NCI-H345 treated with DMSO at 0.1 percent for 48 hours (cell line): Measurements from ENCODE around the gene GLT1D1.

Experiments
- DNase-seq: peaks from one replicate; lab custom pipeline; 2025; ENCODE audit not compliant: unreplicated experiment; lab: John Stamatoyannopoulos, UW

The GLT1D1 gene

DNA sequence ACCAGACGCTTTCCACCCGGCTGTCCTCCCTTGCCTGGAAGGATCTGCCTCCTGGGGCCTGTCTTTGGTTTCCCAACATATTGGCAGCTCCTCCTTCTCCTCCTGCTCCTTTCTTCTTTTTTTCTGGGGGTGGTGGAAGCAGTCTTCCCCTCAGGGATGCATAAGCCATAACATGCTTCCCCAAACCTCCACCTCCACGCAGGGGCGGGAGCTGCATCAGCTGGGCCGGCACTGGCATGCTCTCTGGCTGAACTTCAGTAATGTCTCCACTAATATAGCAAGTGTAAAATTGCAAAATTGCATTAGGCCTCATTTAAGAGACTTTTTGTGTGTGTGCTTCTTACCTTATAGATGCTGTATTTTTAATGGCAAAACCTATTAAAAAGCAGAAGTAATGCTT is 58.6 kb downstream of the GLT1D1 start:
- DNase-seq = no peak

DNA sequence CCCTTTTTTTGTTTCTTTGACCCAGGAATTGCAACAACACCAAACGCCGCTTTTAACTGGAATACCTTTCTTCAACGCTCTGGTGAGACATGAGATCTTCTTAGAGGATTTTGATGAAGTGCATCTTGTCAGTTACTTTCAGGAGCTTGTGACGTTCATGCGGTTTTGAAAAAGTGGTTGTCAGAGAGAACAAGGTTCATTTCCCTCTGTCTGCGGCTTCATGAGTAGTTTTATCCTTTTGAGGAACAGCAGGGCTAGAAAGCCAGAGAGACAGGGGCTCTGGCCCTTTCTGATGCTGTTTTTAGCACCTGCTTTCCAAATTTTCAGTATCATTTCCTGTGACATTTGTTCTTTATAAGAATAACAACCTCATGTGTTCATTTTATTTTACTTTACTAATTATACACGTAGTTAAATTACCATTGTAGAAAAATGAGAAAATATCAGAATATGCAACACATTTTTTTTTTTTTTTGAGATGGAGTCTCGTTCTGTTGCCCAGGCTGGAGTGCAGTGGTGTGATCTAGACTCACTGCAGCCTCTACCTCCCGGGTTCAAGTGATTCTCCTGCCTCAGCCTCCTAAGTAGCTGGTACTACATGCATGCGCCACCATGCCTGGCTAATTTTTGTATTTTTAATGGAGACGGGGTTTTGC is 61.8 kb downstream of the GLT1D1 start:
- DNase-seq = no peak

DNA sequence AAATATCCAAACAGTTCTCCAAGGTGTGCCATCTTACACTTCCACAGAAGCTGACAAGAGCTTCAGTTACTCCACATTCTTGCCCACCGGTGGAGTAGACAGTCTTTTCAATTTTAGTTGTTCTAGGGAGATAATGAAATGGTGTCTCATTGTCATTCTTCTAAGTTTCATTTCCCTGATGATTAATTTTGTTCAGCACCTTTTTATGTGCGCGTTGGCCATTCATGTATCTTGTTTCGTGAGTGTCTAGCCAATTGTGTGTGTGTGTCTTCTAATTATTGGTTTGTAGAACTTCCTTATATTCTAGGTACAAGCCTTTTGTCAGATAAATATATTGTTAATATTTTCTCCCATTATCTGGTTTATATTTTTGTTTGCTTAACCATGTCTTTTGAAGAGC is 63.1 kb downstream of the GLT1D1 start:
- no peak for DNase-seq

DNA sequence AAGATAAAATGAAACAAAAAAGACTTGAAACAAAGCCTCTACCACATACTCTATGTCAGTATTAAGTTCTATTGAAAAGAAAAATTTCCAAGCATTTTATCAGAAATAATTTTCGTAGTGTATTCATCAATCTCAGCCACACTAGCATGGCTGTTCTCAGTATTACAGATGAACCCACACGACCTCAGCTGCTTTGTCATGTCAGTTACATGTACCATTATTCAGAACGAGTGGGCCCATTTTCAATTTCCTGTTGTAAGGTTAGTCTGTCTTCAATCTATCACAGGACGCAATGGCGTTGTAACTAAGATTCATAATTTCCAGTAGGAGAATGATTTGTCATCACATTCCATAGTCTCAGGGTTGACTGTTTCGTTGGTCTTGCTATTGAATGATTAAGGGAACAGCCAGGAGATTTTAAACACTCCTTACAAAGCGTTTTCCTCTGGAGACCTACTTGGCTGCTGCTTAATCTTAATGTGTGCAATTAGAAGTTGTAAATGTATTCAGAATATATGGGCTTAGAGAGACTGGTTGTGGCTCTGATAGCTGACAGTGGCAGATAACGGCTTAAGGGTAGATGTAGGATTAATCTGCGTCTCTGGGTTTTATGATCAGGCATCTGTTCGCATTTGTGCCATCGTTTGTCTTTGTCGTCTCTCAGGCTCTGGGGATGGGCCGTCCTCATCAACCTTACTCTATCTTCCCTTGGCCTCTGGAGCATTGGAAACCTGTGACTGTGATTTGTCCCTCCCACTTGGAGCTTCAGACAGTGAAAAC is 65.4 kb downstream of the GLT1D1 start:
- no peak for DNase-seq

DNA sequence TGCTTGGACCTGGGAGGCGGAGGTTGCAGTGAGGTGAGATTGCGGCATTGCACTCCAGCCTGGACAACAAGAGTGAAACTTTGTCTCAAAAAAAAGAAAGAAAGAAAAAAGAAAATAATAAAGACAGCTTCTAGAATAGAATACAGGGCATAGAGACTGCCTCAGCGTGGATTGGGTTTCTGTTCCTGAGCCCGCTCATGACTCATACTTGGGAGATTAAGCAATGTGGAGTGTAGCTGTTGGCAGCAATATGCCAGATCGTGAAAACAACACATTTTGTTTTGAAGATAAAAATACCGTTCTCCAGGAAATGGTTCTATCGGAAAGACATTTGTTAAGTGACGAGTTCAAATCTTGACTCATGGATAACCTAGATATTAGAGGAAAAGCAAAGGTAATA is 67.2 kb downstream of the GLT1D1 start:
- no peak for DNase-seq

DNA sequence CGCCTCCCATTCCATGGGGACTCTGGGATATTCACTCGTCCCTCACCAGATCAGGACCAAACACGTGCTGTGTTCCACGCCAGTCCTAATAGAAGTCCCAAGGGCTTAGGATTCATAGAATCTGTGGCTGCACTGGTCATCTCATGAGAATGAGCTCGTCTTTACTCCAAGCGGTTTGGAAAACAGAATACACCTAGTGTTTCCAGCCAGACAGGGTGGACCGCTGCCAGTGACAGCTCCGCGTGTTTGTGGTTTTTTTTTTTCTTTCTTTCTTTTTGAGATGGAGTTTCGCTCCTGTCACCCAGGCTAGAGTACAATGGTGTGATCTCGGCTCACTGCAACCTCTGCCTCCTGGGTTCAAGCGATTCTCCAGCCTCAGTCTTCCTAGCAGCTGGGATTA is 75.1 kb downstream of the GLT1D1 start:
- DNase-seq = no peak

DNA sequence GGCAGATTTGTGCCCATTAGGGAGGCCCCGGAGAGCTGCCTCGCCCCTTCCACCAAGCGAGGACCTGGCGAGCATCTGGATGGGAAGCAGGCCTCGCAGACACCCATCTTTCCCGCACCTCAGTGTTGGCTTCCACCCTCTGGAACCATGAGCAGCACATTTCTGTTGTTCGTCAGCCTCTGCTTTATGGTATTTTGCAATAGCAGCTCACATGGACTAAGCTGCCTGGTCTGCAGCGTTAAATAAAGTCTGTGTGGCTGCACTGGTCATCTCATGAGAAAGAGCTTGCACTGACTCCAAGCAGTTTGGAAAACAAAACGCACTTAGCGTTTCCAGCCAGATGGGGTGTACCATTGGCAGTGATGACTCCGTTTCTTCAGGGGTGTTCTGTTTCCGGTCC is 75.8 kb downstream of the GLT1D1 start:
- DNase-seq = no peak

DNA sequence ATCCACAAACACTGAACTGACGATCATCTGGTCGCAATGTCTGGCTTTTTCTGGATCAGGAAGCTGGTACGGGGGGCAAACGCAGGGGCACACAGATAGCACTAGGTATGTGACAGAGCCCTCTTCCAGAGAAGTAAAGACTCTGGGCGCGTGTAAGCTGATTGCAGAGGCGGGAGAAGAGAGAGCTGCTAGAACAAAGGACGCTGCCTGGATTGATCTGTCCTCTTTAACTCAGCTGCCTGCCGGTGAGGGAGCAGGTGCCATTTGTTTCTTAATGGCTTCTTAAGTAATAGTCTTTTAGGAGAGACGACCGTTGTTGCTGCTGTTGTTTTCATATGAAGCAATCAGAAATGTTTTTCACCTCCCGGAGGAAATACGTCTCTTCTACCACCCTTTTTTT is 77.3 kb downstream of the GLT1D1 start:
- peak; percentile 82 for DNase-seq

DNA sequence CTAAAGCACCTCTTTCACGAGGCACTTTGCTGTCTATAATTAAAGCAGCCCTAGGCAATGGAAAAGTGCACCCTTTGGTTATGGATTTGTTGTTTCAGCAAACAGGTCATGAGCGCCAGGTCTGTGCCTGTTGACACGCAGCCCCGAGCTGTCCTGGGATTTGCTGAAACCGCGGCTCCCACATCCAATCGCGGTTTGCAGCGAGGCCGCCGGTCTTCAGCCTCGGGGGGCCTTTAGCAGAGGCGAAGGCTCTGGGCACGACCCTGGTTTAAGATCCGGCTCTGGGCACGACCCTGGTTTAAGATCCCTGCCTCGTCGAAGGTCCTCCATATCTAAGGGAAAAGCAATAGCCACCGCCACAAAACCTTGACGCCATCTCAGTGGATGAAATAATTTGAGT is 79.2 kb downstream of the GLT1D1 start:
- no peak for DNase-seq

DNA sequence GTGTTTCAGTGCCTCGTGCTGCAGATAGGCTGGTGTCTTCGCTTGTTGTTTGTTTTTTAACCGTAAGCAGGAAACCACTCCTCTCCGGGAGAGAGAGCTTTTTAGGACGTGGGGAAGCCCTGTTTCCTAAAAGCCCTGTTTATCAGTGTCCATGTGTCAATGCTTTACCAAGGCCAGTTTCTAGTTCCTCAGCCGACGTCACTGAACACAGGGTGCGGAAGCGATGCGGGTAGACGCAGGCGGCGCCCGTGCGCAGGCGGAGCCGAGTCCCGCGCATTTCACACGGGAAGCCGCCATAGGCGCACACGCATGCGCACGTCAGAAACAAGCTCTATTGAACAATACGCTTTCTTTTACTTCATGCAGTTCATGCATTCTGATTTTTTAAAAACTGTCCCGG is 79.8 kb downstream of the GLT1D1 start:
- DNase-seq = no peak

DNA sequence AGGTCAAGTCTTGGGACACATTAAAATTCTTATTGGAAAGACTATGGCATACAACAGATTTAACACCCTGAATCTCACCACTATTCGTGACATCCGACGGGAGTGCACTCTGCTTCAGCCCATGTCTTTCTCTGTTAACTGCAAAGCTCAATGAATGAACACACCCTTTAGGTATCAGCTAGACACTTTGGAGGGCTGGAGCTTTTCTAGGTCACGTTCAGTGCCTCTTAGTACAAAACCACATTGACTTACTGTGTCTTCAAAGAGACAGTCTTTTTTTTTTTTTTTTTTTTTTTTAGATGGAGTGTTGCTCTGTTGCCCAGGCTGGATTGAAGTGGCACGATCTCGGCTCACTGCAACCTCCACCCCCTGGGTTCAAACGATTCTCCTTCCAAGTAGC is 80.6 kb downstream of the GLT1D1 start:
- DNase-seq = no peak

DNA sequence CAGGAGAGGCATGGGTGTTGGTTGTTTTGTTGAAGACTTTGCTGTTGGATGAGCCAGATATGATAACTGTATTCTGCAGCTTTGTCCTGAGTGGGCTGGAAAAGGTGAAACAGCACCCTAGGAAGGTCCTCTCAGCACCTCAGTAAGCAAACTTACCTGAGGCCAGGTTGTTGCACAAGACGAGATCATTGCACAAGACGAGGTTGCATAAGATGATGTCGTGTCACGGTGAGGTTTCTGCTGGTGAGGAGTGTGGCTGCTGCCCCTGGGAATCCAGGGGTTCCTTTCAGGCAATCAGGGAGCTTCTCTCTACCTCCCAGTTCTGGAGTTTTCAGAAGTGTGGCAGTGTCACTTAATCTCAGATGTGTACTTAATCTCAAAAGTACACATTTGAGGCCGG is 85.6 kb downstream of the GLT1D1 start:
- DNase-seq = no peak

DNA sequence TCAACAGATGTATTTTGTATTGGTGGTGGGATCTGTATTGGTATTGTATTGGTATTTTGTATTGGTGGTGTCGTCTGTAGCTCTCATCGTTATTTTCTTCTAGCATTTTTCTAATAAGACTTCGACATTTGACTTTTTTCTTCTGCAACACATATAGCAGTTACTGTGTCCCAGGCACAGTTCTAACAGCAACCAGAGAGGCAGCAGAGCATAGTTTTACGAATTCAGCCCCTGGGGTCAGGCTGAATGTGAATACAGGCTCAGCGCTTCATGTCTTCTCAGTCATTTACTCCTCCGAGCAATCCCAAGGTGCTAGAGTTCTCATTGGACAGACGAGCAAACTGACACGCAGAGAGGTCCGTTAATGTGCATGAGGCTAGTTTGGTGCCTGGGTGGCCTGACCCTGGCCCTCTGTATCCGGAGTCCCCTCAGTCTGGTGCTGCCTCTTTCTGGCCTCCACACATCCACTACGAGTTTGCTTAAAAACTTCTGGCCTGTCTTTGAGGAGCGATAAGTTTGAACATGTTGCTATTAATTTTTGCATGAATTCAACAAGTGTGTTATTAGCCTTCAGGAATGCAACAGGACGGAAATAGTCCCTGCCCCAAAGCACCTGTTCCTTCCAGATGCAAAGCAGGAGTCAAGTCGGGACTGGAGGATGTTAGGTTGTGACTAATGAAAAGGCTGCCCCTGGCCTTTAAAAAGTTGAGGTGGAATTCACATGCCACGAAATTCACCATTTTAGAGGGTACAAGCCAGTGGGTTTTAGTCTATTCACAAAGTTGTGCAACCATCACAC is 87.0 kb downstream of the GLT1D1 start:
- no peak for DNase-seq

DNA sequence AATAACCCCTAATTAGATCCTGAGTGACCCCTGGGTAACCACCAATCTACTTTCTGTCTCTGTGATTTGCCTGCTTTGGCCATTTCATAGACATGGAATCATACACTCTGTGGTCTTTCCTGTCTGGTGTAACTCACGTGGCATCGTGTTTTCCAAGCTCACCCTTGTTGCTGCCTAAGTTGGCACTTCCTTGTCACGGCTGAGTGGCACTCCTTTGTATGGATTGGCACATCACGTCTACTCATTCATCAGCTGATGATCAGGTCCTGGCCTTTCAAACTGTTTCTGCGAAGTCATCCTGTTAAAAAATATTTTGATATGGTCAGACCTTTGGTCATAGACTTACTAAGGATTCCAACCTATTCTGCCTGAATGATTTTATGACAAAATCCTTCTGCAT is 87.7 kb downstream of the GLT1D1 start:
- peak; percentile 59 for DNase-seq

DNA sequence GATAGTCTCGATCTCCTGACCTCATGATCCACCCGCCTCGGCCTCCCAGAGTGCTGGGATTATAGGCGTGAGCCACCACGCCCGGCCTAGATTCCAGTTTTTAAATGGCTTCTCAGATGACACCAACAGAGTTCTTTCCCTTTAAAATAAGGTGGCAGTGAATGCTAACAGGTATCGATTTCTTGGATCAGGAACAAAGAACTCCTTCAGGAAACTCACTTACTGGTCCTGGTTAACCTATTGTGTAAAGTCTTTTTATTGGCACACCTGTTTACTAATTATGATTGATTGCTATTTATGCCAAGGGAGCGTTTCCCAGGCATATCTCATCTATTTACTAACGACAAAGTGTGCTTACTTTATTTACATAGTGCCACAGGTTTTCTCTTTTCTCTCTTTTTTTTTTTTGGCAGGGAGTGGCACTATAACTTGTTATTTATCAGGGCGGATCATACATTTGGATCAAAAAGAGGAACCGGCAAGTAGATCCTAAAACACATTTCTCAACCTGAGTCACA is 89.7 kb downstream of the GLT1D1 start:
- peak; percentile 97 for DNase-seq

DNA sequence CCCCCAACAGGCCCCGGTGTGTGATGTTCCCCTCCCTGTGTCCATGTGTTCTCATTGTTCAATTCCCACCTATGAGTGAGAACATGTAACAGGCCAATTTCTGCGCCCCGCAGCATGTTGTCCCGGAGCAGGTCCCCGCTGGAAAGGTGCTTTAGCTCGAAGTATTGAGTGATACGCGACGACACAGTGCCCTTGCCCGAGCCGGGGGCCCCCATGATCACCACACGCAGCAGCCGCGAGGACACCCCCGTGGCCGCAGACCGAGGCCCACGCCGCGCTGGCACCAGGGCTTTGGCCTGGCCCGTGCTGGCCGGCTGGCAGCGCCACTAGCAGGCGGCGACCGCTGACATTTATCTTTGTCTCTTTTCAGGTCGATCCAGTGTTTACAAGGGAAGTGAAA is 91.7 kb downstream of the GLT1D1 start:
- no peak for DNase-seq

DNA sequence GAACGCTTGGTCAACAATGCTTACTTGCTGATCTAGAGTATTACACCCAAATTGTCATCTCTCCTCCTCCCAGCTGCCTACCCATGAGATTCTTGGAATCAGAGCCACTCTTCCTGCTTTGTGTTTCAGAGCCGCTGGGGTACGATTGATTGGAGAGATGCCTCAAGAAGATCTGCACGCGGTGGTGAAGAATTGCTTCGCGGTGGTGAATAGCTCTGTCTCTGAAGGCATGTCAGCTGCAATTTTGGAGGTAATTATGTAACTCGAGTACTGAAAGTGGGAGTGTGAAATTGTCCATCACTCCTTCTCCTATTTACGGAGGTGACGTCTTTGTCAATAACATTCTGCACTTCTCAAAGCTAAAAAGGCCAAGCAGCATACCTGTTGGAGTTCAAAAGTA is 93.9 kb downstream of the GLT1D1 start:
- no peak for DNase-seq

DNA sequence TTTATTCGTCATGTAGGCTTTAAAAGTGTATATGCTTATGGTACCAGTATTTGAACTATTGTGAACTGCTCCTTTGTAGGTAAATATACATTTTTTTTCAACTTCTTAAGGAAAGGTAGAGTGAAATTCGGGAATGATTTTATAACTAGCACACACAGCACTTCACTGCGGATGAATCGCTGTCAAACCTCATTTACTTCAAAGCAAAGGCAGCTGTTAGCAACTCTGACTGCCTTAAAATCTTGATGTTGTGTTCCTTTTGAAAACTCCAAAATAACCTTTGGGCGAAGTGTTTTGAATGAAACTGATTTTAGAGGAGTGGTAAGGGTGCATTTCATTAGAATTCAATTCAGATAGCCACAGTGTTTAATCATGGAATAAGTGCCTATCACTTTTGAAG is 95.8 kb downstream of the GLT1D1 start:
- DNase-seq = no peak

DNA sequence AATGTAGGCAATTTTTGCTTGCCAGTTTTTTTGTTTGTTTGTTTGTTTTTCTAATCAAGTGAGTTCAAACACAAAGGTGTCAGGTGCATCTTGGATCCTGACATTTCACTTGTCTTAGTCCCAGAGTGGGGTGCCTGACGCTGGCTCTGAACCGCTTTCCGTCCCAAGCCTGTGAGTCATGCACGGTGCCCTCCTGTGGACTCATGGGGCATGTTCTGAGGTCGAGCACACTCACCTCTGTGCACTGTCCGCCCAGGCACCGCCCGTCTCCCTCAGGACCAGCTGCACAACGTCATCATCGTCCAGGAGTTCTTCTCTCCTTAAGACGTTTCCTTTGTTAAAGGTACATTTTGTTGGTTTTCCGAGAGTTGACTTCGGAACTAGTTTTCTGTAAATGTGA is 98.2 kb downstream of the GLT1D1 start:
- DNase-seq = no peak

DNA sequence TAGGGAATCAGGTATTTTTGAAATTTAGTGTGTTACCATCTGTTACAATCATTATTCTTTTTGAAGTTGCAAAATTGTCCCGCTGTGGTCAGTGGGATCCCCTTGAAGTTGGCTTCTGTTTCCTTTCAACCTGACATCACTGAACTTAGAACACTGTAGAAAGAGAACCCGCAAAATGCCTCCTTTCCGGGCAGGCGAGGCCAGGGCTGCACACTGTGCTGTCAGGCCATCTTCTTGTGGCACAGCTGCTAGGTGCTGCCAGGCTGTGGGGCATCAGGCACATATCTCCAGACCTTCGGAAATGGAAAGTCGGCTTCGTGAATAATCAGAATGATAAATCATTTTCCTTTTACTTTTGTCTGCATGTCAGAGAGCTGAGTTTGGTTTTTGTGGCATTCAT is 103.5 kb downstream of the GLT1D1 start:
- no peak for DNase-seq

DNA sequence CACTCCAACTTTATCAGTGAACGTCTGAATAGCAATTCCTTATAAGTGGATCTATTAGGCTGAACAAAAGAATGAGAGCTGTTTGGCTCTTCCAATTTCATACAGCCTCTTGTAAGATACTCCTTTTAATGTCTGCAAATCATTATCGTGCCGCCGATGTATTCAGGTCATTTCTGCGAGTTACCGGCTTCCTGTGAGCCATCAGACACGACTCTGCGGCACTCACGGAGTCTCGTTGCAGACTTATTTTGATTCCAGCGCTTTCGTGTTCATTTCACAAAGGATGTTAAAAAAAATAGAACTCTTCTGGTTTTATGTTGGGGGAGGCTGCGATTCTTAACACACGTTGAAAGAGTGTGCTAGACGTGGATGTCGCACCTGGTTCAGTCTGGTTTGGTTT is 106.6 kb downstream of the GLT1D1 start:
- no peak for DNase-seq
